Liver (tissue), 9 donors: ENCODE measurements around the gene COL19A1. TPM values are rescaled to one million over a fixed set of nuclear protein-coding genes. Genes with fewer than 3 reads are reported as not detected.

Source experiments
- DNase-seq: peaks from one replicate; pipeline ENCODE4 v3.0.0-alpha.2; 2017; ENCODE audit warnings: low spot score
- H3K27ac ChIP-seq, 2 donors: one replicate each; pipeline ENCODE4 v1.7.0; 2013; ENCODE audit warnings: inconsistent platforms in 2 of 2, low read length in 2 of 2, control low read depth in 1 of 2, low read depth in 1 of 2, mild to moderate bottlenecking in 1 of 2
- H3K27me3 ChIP-seq, 4 donors: one replicate each; pipeline versions ENCODE4 v1.6.1 to v1.7.0; 2013; ENCODE audit warnings: low read length in 3 of 4, inconsistent platforms in 1 of 4, mild to moderate bottlenecking in 1 of 4, moderate library complexity in 1 of 4; ENCODE audit not compliant: control insufficient read depth in 4 of 4, insufficient read depth in 4 of 4
- H3K36me3 ChIP-seq, 4 donors: one replicate each; pipeline versions ENCODE4 v1.6.1 to v1.7.0; 2013; ENCODE audit warnings: low read length in 3 of 4, mild to moderate bottlenecking in 3 of 4, low read depth in 1 of 4, moderate library complexity in 1 of 4; ENCODE audit not compliant: control insufficient read depth in 4 of 4, insufficient read depth in 3 of 4
- H3K4me1 ChIP-seq, 4 donors: one replicate each; pipeline versions ENCODE4 v1.6.1 to v1.7.0; 2013; ENCODE audit warnings: low read length in 3 of 4, mild to moderate bottlenecking in 3 of 4, moderate library complexity in 1 of 4; ENCODE audit not compliant: control insufficient read depth in 4 of 4, insufficient read depth in 4 of 4
- H3K4me3 ChIP-seq, 3 donors: one replicate each; pipeline versions ENCODE4 v1.6.1 to v1.7.0; 2013; ENCODE audit warnings: low read length in 3 of 3, control low read depth in 1 of 3, low read depth in 1 of 3, mild to moderate bottlenecking in 1 of 3
- H3K9ac ChIP-seq, 2 donors: one replicate each; pipeline ENCODE4 v1.7.0; 2013; ENCODE audit warnings: low read length in 2 of 2, mild to moderate bottlenecking in 2 of 2, moderate library complexity in 2 of 2, control low read depth in 1 of 2, low read depth in 1 of 2
- H3K9me3 ChIP-seq, 4 donors: one replicate each; pipeline versions ENCODE4 v1.6.1 to v1.7.0; 2013; ENCODE audit warnings: low read length in 3 of 4; ENCODE audit not compliant: control insufficient read depth in 4 of 4
- CTCF ChIP-seq: fragments of 150-350 bp; IDR thresholded peaks from 2 replicates; pipeline ENCODE4 v1.5.1; 2017; ENCODE audit warnings: improper control_type of control experiment, low read depth, low read length; ENCODE audit not compliant: missing input control
- EGR1 ChIP-seq, 2 donors: IDR thresholded peaks; 2 replicates each; pipeline ENCODE4 v1.6.1; 2016 to 2018; ENCODE audit warnings: antibody characterized with exemption in 2 of 2, low read depth in 2 of 2
- FOXA1 ChIP-seq: IDR thresholded peaks from 2 replicates; pipeline ENCODE4 v1.6.1; 2016; ENCODE audit warnings: antibody characterized with exemption
- HNF4A ChIP-seq, 2 donors: conservative IDR thresholded peaks; 2 replicates each; pipeline ENCODE4 v1.6.1; 2016; ENCODE audit warnings: antibody characterized with exemption in 2 of 2, mild to moderate bottlenecking in 2 of 2
- HNF4G ChIP-seq: IDR thresholded peaks from 2 replicates; pipeline ENCODE4 v1.6.1; 2016; ENCODE audit warnings: antibody characterized with exemption
- JUND ChIP-seq, 2 donors: IDR thresholded peaks; 2 replicates each; pipeline ENCODE4 v1.6.1; 2016; ENCODE audit warnings: antibody characterized with exemption in 2 of 2
- NR2F2 ChIP-seq: IDR thresholded peaks from 2 replicates; pipeline ENCODE4 v1.6.1; 2016; ENCODE audit warnings: antibody characterized with exemption
- SP1 ChIP-seq: IDR thresholded peaks from 2 replicates; pipeline ENCODE4 v1.6.1; 2018; ENCODE audit warnings: antibody characterized with exemption, mild to moderate bottlenecking
- YY1 ChIP-seq: IDR thresholded peaks from 2 replicates; pipeline ENCODE4 v1.6.1; 2016; ENCODE audit warnings: antibody characterized with exemption, mild to moderate bottlenecking
- ZBTB33 ChIP-seq: IDR thresholded peaks from 2 replicates; pipeline ENCODE4 v1.6.1; 2016; ENCODE audit warnings: antibody characterized with exemption
- WGBS: extraction: QIAGEN DNeasy Blood & Tissue Kit; methylation state at CpG from one replicate; pipeline ENCODE4 v1.1.7; 2013; 5-methylcytosine and 5-hydroxymethylcytosine counted together
- polyA plus RNA-seq, 2 donors: library from polyadenylated mRNA; stranded (reverse) in 1 of 2; unstranded in 1 of 2; fragments of 200-250 nt in 1 of 2; fragments of >200 nt in 1 of 2; fragmentation: Nextera tagmentation in 1 of 2; extraction: Ambion mirVana in 1 of 2; gene quantifications; one replicate each; pipeline versions ENCODE4 v1.2.1 to v1.2.3, GENCODE V29; 2013 to 2015
- total RNA-seq, 2 donors: library from RNA; depleted of rRNA; stranded (reverse); fragments of >200 nt; gene quantifications; one replicate each; pipeline ENCODE4 v1.2.3, GENCODE V29; 2014
- donor health status: healthy.
- donor health status: healthy.
- donor health status: healthy.
- donor health status: healthy.
- donor health status: healthy.

Gene COL19A1
- total and polyA plus RNA-seq, 4 donors: 0.25 to 0.51 TPM; not detected in 2

GRCh38 chr6:69846312-69846711 is 20.0 kb upstream of the COL19A1 start:
- H3K4me3 ChIP-seq: no peak overlapping the region
- 47% methylated on average over 2 of the region's 2 CpGs for WGBS
- no peak for DNase-seq
- H3K27me3 ChIP-seq: no peaks in the 10 kb centered on the region
- H3K36me3 ChIP-seq: no peaks in the 10 kb centered on the region
- no peaks in the 10 kb centered on the region for H3K9me3 ChIP-seq
- TF ChIP-seq FOXA1 (no peak), NR2F2 (no peak)
- H3K4me1 ChIP-seq: peaks cover 0 to 5% (median 3%) of the 10 kb centered on the region in 4 donors
- no peak overlapping the region for H3K9ac ChIP-seq
- no peak overlapping the region for H3K27ac ChIP-seq

GRCh38 chr6:69846770-69847491 is 19.4 kb upstream of the COL19A1 start:
- 27% methylated on average over 2 of the region's 2 CpGs for WGBS
- Histone ChIP-seq H3K27ac (peak overlapping the region in 1 of 2 donors; percentile 45), H3K4me3 (no peak overlapping the region), H3K4me1 (peaks cover 0 to 5% (median 3%) of the 10 kb centered on the region in 4 donors), H3K9me3 (no peaks in the 10 kb centered on the region), H3K9ac (no peak overlapping the region), H3K27me3 (no peaks in the 10 kb centered on the region), H3K36me3 (no peaks in the 10 kb centered on the region)
- TF ChIP-seq NR2F2 (no peak), SP1 (peak; percentile 6), YY1 (peak; percentile 18)
- DNase-seq: no peak

- TF ChIP-seq HNF4G (no peak), HNF4A (conservative IDR thresholded peaks at IDR 0.05) (no peak)
- Histone ChIP-seq H3K9me3 (peaks cover 0 to under 1% (median 0%) of the 10 kb centered on the region in 4 donors), H3K27ac (peak overlapping the region in 1 of 2 donors; percentile 45), H3K4me3 (no peak overlapping the region), H3K36me3 (no peaks in the 10 kb centered on the region), H3K27me3 (no peaks in the 10 kb centered on the region), H3K9ac (no peak overlapping the region), H3K4me1 (peaks cover 0 to 5% (median 3%) of the 10 kb centered on the region in 4 donors)
- 35% methylated on average over 1 of the region's 1 CpG for WGBS
- DNase-seq: no peak
Observed at GRCh38 chr6:69847492-69847788, 18.9 kb upstream of the COL19A1 start.

GRCh38 chr6:69848552-69848951 is 17.8 kb upstream of the COL19A1 start:
- no peak for DNase-seq
- Histone ChIP-seq H3K27ac (no peak overlapping the region), H3K4me1 (peaks cover 0 to 5% (median 3%) of the 10 kb centered on the region in 4 donors), H3K4me3 (no peak overlapping the region), H3K36me3 (no peaks in the 10 kb centered on the region), H3K9ac (no peak overlapping the region), H3K27me3 (no peaks in the 10 kb centered on the region), H3K9me3 (peaks cover 0 to 5% (median 0%) of the 10 kb centered on the region in 4 donors)
- TF ChIP-seq CTCF: no peak
- no peak for TF ChIP-seq JUND (IDR thresholded peaks at IDR 0.05)
- TF ChIP-seq ZBTB33: no peak
- TF ChIP-seq YY1: no peak
- no peak for TF ChIP-seq NR2F2
- no peak for TF ChIP-seq EGR1 (IDR thresholded peaks at IDR 0.05; ENCODE audit: low read depth in 2 of 2)
- no peak for TF ChIP-seq SP1
- no peak for TF ChIP-seq FOXA1
- 91% methylated on average over 4 of the region's 4 CpGs for WGBS
